SH-SY5Y (cell line): ENCODE data around the gene CHCHD3.

Source experiments
- GATA2 ChIP-seq: IDR thresholded peaks from 2 replicates; pipeline ENCODE4 v1.6.1; 2011; ENCODE audit warnings: mild to moderate bottlenecking, low read depth, low read length
- GATA3 ChIP-seq: IDR thresholded peaks from 2 replicates; pipeline ENCODE4 v1.6.1; 2011; ENCODE audit warnings: low read depth, mild to moderate bottlenecking, low read length, moderate library complexity

- TF ChIP-seq GATA3 (no peak), GATA2 (no peak)
Observed at GRCh38 chr7:133048589-133048988, 33.3 kb downstream of the CHCHD3 start.
